Renal cortical epithelial cell (primary cell): ENCODE results near the gene AKR7A2. TPM values are rescaled to one million over a fixed set of nuclear protein-coding genes. Genes with fewer than 3 reads are reported as not detected.
"Not testable (repeated sequence)": the region's sequence is repeated elsewhere in the genome, so short reads cannot be mapped to it uniquely, and the experiment has no call there.

Source experiments
- DNase-seq: peaks from one replicate; pipeline ENCODE4 v3.0.0-alpha.2; 2011; ENCODE audit warnings: low read depth
- total RNA-seq: library from RNA; depleted of rRNA; stranded (reverse); fragments of >200 nt; gene quantifications from 2 replicates; pipeline ENCODE4 v1.2.3, GENCODE V29; 2014

Gene AKR7A2
- total RNA-seq, 1 donor from 2014 or later = 64.3 TPM

DNA sequence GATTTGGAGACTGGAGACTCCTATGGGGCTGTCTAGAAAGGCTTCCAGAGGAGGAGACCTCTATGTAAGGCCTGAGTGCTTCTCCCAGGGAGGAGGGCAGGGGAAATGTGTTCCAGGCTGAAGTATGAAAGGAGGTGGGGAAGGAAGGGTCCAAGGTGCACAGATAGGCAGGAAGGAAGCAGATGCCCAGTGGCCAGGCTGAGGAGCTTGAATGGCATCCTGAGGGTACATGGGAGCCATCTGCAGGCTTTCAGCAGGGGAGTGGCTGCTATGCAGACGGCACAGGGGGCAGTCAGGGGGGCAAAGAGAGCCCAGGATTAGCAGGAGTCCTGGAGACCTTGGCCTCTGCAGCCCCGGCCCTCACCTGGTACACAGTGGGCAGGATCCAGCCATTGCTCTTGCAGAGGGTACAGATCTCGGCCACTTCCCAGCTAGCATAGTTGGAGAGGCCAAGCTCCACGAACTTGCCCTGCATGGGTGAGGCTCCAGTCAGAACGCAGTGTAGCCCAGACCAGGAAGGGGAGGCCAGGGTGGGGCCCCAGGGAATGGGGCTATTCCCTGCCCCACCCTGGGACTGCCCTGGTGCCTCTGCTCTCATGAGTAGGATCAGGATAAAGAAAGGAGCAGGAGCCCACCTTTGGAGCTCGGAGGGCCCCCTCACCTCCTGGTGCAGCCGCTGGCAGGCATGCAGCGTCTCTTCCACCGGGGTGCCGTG lies 4.0 kb downstream of the AKR7A2 start:
- DNase-seq = no peak

DNA sequence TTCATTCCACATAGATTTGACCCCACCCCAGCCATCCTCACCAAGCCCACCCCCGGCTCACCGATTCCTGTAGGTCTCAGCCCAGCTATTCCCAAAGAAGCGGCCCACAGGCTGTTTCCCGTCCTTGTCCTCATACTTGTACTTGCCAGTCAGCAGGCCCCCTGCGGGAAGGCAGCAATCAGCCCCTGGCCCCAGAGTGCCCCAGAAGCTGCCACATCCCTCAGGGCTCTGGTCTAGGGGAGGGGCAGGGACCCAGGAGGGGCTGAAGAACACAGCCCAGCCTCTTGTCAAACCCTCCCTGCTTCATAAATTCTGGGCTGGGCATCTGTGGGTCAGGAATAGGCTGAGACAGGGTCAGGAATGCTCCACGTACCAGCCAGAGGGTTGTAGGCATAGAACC lies 5.0 kb downstream of the AKR7A2 start:
- no peak for DNase-seq

DNA sequence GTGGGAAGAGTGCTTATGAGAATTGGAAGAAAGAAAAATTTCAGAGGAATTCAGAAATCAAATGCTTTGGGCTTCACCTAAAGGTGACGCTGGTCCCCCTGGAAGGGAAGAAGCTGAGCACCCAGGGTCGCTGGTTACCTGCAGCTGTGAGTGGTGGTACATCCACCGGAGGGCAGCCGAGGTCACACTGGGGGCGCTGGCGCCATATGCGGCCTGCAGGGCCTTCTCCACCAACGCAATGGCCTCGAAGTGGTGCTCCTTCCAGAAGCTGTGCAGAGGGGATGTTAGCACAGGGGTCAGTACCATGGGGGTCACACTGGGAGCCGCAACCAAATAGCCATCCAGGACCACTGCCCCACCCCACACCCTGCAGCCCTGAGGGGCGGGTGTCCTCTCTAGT lies 6.1 kb downstream of the AKR7A2 start:
- DNase-seq = no peak

DNA sequence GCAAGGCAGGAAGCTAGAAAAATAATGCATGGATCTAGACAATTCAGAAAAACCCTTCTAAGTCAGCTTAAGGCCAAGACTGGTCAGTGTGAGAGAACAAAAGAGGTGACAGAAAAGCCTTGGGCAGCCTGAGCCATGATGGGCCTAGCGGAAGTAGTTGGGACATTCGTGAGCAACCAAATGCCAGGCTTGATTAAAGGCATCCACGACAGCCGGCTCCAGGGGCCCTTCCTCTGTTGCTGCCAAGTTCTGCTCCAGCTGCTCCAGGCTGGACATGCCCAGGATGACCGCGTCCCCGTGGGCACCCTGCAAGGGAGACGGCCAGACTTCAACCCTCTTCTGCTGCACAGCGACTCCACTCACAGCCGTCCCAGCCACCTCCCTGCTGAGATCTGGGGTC lies 7.9 kb downstream of the AKR7A2 start:
- DNase-seq = not testable (repeated sequence)

DNA sequence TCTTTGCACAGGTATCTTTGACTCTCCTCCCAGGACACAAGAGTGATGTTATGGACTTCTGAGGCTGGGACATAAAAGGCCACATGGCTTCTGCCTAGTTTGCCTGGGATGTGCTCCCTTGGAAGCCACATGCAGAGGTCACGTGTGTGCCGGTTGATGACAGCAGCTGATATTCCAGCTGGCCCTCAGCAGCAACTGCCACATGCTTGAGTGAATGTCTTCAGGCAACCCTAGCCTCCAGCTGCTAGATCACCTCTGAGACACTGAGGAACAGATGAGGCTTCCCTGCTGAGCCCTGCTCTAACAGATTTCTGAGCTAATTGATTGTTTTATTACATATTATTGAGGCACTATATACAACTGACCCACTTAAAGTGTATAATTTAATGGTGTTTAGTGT lies 11.7 kb downstream of the AKR7A2 start:
- no peak for DNase-seq

DNA sequence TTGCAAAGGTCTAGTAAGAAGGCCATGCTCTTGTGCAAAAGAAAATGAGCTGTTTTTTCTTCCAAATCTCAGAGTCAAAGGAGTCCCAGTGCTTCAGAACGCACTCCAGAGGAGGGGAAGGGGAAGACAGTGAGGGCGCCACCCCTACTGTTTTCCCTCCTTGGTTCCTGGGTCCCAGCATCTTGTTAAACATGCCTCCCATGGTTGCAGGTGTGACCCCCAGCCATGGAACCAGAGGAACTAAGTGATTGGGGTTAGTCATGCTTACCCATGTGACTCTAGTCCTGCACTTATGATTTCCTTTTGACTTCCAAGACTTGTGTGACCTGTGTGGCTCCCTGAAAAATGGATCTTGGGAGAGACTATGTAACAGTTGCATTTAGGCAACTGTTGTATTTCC lies 17.3 kb downstream of the AKR7A2 start:
- no peak for DNase-seq

DNA sequence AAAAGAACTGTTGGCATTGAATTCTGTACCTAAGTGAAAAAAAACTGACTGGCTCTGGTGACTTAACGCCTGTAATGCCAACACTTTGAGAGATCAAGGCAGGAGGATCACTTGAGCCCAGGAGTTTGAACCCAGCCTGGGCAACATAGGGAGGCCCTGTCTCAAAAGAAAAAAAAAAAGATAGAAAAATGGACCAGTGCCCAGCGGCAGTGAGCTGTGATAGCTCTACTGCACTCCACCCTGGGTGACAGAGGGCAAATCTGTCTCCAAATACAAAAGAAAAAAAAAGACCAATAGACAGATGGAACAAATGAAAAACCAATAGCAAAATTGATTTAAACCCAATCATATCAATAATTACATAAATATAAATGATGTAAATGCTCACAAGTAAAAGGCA lies 22.7 kb downstream of the AKR7A2 start:
- DNase-seq = no peak

DNA sequence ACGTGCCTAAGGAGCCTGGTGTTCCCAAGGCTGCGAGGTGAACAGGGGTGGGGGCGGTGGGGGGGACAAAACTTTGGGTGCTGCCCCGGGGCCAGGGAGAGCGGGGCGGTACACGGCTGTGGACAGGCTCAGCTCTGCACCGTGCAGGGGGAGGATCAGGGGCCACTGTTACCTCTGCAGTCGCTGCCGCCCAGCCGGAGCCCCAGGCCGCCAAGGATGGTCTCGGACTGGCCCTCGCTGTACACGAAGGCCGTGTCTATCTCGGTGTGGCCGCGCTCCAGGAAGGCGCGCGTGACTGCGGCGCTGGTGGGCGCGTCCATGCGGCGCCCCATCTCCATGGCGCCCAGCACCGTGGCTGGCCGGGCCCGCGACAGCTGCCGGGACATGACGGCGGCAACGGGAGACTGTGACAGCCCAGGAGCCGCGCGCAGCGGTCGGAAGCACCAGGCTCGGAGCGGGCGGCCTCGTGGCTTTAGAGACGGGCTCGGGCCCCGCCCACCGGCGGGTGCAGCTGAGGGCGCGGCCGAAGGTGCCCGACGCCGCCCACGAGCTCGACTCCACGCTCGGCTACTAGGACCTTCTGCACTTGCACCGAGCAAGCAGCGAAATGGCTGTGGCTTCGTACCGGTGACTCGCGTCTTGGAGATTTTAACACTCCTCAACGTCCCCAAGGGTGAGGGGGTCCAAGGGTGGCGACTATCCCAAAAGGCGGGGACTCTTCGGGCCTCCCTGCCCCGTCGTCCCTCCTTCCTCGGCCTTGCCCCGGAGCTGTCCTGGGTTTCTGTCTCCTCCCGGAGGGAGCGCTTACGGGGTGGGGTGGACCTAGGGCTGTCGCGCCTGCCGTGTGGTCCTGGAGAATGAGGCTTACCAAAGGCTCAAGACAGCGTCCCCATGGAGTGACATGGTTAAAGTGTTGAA lies 23.4 kb downstream of the AKR7A2 start, which contains the start of gene AKR7A3:
TSS of gene AKR7A3 (minus strand) at position 447 of the 918 bp plus-strand sequence. CDS start at position 386, 61 bp downstream.
- DNase-seq = peak; percentile 9

DNA sequence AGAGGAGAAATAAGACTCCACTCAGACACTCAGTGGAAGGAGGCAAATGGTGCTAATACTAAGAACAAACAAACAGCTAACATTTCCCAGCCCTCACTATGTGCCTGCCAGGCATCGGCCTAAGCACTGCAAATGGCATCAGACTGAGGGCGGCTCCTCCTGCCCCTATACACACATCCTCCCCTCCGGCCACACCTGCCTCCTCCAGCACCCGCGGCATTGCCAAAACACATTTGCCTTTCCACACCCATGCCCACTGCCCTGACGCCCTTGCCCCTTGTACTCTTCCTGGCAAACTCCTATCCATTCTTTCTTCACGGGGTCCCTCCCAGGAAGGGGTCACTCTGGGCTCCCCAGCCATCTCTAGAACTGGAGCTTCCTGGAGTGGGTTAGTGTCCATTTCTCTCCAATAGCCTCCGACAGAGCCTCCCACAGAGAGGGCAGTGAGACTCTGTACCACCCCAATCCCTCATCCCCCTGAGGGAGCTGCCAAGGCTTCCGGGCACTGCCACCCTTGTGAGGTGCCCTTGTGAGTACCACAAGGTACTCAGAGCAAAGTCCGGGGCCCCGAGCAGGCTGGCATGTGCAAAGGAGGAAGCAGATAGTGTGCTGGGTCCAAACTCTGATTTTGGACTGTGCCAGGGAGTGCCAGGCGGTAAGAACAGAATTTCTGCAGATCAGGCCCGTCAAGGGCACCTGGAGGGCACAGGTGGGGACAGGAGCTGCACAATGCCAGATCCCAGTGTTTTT lies 24.3 kb downstream of the AKR7A2 start:
- DNase-seq = no peak

DNA sequence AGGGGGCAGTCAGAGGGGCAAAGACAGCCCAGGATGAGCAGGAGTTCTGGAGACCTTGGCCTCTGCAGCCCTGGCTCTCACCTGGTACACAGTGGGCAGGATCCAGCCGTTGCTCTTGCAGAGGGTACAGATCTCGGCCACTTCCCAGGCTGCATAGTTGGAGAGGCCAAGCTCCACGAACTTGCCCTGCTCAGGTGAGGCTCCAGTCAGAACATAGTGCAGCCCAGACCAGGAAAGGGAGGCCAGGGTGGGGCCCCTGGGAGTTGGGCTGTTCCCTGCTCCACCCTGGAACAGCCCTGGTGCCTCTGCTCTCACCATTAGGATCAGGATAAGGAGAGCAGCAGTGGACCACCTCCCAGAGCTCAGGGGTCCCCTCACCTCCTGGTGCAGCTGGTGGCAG lies 26.1 kb downstream of the AKR7A2 start:
- not testable (repeated sequence) for DNase-seq

DNA sequence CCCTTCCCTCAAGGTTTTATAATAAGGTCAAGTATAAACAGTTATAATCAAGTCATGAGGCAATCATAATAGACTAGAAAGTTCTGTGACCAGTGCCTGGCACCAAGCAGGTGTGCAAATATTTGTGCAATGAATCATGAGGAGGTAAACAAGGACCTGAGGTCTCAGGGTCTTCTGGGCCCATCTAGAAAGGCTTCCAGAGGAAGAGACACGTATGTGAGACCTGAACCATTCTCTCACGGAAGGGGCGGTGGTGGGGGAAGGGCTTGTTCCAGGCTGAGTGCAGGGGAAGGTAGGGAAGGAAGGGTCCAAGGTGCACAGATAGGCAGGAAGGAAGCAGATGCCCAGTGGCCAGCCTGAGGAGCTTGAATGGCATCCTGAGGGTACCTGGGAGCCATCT lies 26.6 kb downstream of the AKR7A2 start:
- not testable (repeated sequence) for DNase-seq

DNA sequence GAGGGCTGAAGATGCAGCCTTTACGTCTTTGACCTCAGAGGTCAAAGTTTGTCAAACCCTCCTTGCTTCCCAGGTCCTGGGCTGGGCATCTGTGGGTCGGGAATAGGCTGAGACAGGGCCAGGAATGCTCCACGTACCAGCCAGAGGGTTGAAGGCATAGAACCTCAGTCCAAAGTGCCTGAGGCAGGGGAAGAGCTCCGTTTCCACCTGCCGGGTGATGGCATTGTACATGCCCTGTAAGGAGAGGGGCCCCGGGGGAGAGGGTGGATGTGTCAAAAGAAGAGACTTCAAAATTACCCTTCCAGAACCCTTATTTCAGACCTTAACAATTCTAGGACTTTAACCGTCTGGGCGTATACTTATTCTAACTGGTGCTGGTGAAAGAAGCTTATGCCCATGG lies 27.1 kb downstream of the AKR7A2 start:
- no peak for DNase-seq

DNA sequence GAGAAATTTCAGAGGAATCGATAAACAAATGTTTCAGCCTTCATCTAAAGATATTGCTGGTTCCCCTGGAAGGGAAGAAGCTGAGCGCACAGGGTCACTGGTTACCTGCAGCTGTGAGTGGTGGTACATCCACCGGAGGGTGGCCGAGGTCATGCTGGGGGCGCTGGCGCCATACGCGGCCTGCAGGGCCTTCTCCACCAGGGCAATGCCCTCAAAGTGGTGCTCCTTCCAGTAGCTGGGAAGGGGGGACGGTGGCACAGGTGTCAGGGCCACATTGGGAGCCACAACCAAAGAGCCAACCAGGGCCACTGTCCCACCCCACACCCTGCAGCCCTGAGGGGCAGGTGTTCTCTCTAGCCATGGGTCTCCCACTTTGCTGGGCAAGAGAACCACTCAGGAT lies 28.1 kb downstream of the AKR7A2 start:
- no peak for DNase-seq

DNA sequence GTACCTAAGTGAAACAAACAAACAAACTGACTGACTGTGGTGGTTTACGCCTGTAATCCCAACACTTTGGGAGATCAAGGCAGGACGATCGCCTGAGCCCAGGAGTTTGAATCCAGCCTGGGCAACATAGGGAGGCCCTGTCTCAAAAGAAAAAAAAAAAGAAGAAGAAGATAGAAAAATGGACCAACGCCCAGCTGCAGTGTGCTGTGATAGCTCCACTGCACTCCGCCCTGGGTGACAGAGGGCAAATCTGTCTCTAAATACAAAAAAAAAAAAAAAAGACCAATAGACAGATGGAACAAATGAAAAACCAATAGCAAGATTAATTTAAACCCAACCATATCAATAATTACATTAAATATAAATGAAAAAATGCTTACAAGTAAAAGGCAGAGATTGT lies 37.3 kb downstream of the AKR7A2 start:
- no peak for DNase-seq

DNA sequence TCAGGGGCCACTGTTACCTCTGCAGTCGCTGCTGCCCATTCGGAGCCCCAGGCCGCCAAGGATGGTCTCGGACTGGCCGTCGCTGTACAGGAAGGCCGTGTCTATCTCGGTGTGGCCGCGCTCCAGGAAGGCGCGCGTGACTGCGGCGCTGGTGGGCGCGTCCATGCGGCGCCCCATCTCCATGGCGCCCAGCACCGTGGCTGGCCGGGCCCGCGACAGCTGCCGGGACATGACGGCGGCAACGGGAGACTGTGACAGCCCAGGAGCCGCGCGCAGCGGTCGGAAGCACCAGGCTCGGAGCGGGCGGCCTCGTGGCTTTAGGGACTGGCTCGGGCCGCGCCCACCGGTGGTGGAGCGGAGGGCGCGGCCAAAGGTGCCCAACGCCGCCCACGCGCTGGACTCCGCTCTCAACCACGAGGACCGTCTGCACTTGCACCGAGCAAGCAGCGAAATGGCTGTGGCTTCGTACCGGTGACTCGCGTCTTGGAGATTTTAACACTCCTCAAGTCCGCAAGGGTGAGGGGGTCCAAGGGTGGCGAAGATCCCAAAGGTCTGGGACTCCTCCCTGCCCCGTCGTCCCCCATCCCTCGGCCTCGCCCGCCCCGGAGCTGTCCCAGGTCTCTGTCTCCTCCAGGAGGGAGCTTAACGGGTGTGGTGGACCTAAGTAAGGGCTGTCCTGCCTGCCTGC lies 38.0 kb downstream of the AKR7A2 start:
- not testable (repeated sequence) for DNase-seq

DNA sequence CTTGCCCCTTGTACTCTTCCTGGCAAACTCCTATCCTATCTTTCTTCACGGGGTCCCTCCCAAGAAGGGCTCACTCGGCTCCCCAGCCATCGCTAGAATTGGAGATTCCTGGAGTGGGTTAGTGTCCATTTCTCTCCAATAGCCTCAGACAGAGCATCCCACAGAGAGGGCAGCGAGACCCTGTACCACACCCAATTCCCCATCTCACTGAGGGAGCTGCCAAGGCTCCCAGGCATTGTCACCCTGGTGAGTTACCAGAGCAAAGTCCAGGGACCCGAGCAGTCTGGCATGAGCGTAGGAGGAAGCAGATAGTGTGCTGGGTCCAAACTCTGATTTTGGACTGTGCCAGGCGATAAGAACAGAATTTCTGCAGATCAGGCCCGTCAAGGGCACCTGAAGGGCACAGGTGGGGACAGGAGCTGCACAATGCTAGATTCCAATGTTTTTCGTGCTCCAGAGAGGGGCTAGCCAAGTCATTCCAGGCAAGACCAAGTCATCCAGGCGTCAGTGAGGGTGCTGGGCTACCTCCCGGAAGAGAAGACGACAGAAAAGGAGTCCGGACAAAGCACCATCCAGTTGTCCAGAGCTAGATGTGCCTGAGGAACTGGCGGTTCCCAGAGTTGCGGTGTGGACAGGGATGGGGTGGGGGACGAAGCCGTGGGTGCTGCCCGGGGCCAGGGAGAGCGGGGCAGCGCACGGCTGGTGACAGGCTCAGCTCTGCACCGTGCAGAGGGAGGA lies 38.7 kb downstream of the AKR7A2 start:
- no peak for DNase-seq

DNA sequence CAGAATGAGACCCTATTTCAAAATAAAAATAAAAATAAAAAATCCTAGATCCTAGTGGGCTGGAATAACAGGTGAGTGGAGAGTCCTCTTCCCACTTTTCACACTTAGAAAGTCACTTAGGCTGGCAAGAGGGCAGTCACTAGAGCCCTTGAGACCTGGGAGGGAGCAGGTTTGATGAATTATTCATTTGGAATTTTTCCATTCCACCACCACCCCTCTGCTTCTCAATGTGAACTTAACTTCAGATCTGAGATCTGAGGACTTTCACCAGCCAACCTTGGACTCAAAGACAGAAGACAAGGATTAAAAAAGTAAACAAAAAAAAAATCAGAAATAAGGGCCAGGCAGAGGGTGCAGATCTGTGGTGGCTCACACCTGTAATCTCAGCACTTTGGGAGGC lies 39.9 kb downstream of the AKR7A2 start:
- no peak for DNase-seq

DNA sequence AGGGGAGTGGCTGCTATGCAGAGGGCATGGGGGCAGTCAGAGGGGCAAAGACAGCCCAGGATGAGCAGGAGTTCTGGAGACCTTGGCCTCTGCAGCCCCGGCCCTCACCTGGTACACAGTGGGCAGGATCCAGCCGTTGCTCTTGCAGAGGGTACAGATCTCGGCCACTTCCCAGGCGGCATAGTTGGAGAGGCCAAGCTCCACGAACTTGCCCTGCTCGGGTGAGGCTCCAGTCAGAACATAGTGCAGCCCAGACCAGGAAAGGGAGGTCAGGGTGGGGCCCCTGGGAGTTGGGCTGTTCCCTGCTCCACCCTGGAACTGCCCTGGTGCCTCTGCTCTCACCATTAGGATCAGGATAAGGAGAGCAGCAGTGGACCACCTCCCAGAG lies 41.6 kb downstream of the AKR7A2 start:
- DNase-seq = not testable (repeated sequence)

DNA sequence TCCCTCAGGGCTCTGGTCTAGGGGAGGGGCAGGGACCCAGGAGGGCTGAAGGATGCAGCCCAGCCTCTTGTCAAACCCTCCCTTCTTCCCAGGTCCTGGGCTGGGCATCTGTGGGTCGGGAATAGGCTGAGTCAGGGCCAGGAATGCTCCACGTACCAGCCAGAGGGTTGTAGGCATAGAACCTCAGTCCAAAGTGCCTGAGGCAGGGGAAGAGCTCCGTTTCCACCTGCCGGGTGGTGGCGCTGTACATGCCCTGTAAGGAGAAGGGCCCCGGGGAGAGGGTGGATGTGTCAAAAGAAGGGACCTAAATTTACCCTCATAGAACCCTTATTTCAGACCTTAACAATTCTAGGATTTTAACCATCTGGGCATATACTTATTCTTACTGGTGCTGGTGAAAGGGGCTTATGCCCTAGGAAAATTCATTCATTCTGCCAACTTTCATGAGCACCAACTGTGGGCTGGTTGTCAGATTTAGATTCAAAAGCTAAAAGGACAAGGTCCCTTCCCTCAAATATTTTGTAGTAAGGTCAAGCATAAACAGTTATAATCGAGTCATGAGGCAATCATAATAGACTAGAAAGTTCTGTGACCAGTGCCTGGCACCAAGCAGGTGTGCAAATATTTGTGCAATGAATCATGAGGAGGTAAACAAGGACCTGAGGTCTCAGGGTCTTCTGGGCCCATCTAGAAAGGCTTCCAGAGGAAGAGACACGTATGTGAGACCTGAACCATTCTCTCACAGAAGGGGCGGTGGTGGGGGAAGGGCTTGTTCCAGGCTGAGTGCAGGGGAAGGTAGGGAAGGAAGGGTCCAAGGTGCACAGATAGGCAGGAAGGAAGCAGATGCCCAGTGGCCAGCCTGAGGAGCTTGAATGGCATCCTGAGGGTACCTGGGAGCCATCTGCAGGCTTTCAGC lies 42.3 kb downstream of the AKR7A2 start:
- not testable (repeated sequence) for DNase-seq

DNA sequence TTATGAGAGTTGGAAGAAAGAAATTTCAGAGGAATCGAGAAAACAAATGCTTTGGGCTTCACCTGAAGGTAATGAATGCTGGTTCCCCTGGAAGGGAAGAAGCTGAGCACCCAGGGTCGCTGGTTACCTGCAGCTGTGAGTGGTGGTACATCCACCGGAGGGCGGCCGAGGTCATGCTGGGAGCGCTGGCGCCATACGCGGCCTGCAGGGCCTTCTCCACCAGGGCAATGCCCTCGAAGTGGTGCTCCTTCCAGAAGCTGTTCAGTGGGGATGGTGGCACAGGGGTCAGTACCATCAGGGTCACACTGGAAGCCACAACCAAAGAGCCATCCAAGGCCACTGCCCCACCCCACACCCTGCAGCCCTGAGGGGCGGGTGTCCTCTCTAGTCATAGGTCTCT lies 43.5 kb downstream of the AKR7A2 start:
- DNase-seq = no peak
